SU-DHL-6 (cell line): Measurements from ENCODE around the gene S1PR1.

ENCODE experiments used
- H2AFZ ChIP-seq: fragments of 200-600 bp; sonication (generic); 2 replicates; pipeline ENCODE4 v1.6.1; 2014; ENCODE audit warnings: low read depth, mild to moderate bottlenecking, moderate library complexity, mixed read lengths, antibody characterized with exemption, low read length; ENCODE audit not compliant: severe bottlenecking
- H3F3A ChIP-seq: fragments of 200-600 bp; shearing (Covaris generic); 2 replicates; pipeline ENCODE4 v1.6.0; 2016; ENCODE audit warnings: antibody characterized with exemption, mild to moderate bottlenecking; ENCODE audit not compliant: insufficient read depth
- H3K27ac ChIP-seq: fragments of 200-600 bp; sonication (generic); 2 replicates; pipeline ENCODE4 v1.5.1; 2016; ENCODE audit warnings: low read depth, mild to moderate bottlenecking, low read length, moderate library complexity, mixed read lengths
- H3K27me3 ChIP-seq: fragments of 200-600 bp; sonication (generic), shearing (Covaris generic); 2 replicates; pipeline ENCODE4 v1.6.0; 2014; ENCODE audit warnings: mild to moderate bottlenecking, low read length
- H3K36me3 ChIP-seq: fragments of 200-600 bp; sonication (generic); 2 replicates; pipeline ENCODE4 v1.6.1; 2014; ENCODE audit warnings: mild to moderate bottlenecking, low read length, mixed read lengths
- H3K4me2 ChIP-seq: fragments of 300-600, 200-600 bp; shearing (Covaris generic), sonication (generic); 2 replicates; pipeline ENCODE4 v1.6.0; 2014; ENCODE audit warnings: low read length, low read depth, mild to moderate bottlenecking; ENCODE audit not compliant: poor library complexity, severe bottlenecking
- H3K4me3 ChIP-seq: fragments of 200-600 bp; sonication (generic); 2 replicates; pipeline ENCODE4 v1.5.1; 2014; ENCODE audit warnings: antibody characterized with exemption, low read length, mild to moderate bottlenecking, mixed read lengths; ENCODE audit not compliant: insufficient read depth, poor library complexity, severe bottlenecking
- H3K79me2 ChIP-seq: fragments of 200-600 bp; sonication (generic); 2 replicates; pipeline ENCODE4 v1.6.1; 2014; ENCODE audit warnings: mild to moderate bottlenecking, low read length, moderate library complexity; ENCODE audit not compliant: insufficient read depth
- H3K9ac ChIP-seq: fragments of 200-600 bp; sonication (generic); 2 replicates; pipeline ENCODE4 v1.7.0; 2014; ENCODE audit warnings: mild to moderate bottlenecking, low read length
- H3K9me2 ChIP-seq: fragments of 200-600 bp; sonication (generic); replicated peaks from 2 replicates; pipeline ENCODE4 v1.6.1; 2014; ENCODE audit warnings: low read length; ENCODE audit not compliant: insufficient read depth
- H3K9me3 ChIP-seq: fragments of 200-600 bp; sonication (generic); 2 replicates; pipeline ENCODE4 v1.6.1; 2014; ENCODE audit warnings: low read length, mixed read lengths; ENCODE audit not compliant: insufficient read depth
- H4K20me1 ChIP-seq: fragments of 200-600 bp; sonication (generic); 2 replicates; pipeline ENCODE4 v1.6.1; 2014; ENCODE audit warnings: low read depth, mild to moderate bottlenecking, antibody characterized with exemption, low read length, moderate library complexity, mixed read lengths
- EZH2phosphoT487 ChIP-seq: fragments of 200-600 bp; sonication (generic), shearing (Covaris generic); conservative IDR thresholded peaks from 2 replicates; pipeline ENCODE4 v1.6.1; 2018; ENCODE audit warnings: mild to moderate bottlenecking, antibody characterized with exemption, low read length, moderate library complexity, mixed read lengths
- TF ChIP-seq, protein P1 (sequence below): fragments of 200-600 bp; sonication (generic); IDR thresholded peaks from one replicate; pipeline ENCODE4 v1.5.1; 2017; ENCODE audit warnings: antibody characterized with exemption, mild to moderate bottlenecking, low read length, moderate library complexity; ENCODE audit not compliant: insufficient read depth, poor library complexity, severe bottlenecking

The S1PR1 gene

DNA sequence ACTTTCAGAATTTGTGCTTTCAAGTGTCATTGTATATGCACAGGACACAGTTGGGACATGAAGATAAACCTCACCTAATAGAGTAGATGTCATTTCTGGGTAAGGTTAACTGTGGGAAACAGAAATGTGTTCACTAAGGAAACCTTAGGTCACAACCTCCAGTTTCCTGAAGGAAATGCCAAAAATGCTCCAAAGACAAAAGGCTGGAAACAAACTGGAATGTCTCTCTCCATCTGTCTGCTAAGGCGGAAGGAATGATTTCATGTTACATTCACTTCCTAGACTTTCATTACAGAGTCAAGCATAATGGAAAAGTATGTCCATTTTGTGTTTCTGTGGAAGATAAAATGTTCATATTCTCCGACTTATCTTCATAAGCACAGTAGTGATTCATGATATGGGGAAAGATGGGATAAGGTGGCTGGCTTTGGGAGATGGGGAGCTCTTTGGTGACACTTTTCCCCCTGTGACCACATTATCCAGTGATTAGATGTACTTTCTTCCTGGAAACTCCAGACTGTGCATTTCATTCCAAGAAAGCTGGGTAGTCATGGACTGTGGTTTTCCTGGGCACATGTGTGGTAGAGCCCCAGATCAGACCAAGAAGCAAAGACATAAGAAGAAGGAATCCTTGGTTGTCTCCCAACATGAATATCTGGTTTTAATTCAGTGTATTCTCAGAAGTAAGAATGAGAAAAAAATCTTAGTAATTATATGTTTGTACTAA, 5.7 kb downstream of the S1PR1 start:
- Histone ChIP-seq H3K9me3 (no peaks in the 10 kb centered on the region), H3K4me3 (no peak overlapping the region), H3K9ac (no peak overlapping the region), H3K4me2 (no peak overlapping the region), H3K27ac (no peak overlapping the region), H3F3A (peaks cover 7% of the 10 kb centered on the region), H3K9me2 (no peaks in the 10 kb centered on the region), H3K79me2 (no peaks in the 10 kb centered on the region), H4K20me1 (no peaks in the 10 kb centered on the region), H3K27me3 (no peaks in the 10 kb centered on the region), H3K36me3 (no peaks in the 10 kb centered on the region), H2AFZ (no peak overlapping the region)
- TF ChIP-seq EZH2phosphoT487: no peak
- TF ChIP-seq, protein P1, sequence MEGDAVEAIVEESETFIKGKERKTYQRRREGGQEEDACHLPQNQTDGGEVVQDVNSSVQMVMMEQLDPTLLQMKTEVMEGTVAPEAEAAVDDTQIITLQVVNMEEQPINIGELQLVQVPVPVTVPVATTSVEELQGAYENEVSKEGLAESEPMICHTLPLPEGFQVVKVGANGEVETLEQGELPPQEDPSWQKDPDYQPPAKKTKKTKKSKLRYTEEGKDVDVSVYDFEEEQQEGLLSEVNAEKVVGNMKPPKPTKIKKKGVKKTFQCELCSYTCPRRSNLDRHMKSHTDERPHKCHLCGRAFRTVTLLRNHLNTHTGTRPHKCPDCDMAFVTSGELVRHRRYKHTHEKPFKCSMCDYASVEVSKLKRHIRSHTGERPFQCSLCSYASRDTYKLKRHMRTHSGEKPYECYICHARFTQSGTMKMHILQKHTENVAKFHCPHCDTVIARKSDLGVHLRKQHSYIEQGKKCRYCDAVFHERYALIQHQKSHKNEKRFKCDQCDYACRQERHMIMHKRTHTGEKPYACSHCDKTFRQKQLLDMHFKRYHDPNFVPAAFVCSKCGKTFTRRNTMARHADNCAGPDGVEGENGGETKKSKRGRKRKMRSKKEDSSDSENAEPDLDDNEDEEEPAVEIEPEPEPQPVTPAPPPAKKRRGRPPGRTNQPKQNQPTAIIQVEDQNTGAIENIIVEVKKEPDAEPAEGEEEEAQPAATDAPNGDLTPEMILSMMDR: no peak

DNA sequence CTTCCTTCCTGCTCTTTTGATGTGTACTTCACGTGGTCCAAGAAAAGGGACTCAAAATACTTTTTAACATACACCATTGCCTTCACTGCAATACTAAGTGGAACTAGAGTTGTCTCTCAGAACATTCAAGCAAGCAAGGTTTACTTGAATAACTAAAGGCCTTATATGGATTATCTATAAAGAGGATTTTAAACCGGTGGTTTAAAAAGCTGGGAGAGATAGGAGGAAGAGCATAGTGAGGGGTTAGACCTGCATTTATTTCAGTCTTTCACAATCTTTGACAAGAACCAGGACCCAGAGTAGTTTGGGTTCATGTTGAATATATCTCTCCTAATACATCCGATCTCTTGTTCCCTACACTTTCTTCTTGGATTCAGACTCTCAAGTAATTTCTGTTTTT, 6.9 kb downstream of the S1PR1 start:
- TF ChIP-seq EZH2phosphoT487: no peak
- TF ChIP-seq, protein P1: no peak
- Histone ChIP-seq H3K36me3 (no peaks in the 10 kb centered on the region), H4K20me1 (no peaks in the 10 kb centered on the region), H3K27ac (no peak overlapping the region), H2AFZ (no peak overlapping the region), H3K4me2 (no peak overlapping the region), H3K9me2 (no peaks in the 10 kb centered on the region), H3K4me3 (no peak overlapping the region), H3K27me3 (no peaks in the 10 kb centered on the region), H3K9me3 (no peaks in the 10 kb centered on the region), H3K9ac (no peak overlapping the region), H3K79me2 (no peaks in the 10 kb centered on the region), H3F3A (peaks cover 10% of the 10 kb centered on the region)

DNA sequence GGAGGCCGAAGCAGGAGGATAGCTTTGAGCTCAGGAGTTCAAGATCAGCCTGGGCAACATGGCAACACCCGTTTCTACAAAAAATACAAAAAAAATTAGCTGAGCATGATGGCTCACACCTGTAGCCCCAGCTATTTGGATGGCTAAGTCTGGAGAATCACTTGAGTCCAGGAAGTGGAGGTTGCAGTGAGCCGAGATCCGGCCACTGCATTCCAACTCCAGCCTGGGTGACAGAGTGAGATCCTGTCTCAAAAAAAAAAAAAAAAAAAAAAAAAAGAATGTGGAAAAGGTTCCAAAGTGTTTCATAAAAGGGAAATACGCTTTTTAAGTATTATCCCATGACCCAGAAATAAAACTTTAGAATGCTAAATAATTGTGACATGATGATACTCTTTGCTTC, 8.0 kb downstream of the S1PR1 start:
- Histone ChIP-seq H3K4me2 (no peak overlapping the region), H3K9ac (no peak overlapping the region), H3K9me3 (no peaks in the 10 kb centered on the region), H3K79me2 (no peaks in the 10 kb centered on the region), H3K27ac (no peak overlapping the region), H3K9me2 (no peaks in the 10 kb centered on the region), H3K27me3 (no peaks in the 10 kb centered on the region), H2AFZ (no peak overlapping the region), H4K20me1 (no peaks in the 10 kb centered on the region), H3K4me3 (no peak overlapping the region), H3K36me3 (no peaks in the 10 kb centered on the region), H3F3A (peaks cover 20% of the 10 kb centered on the region)
- TF ChIP-seq, protein P1: no peak
- TF ChIP-seq EZH2phosphoT487: no peak
